Measurements from ENCODE around the gene MYCBPAP. TPM values are rescaled to one million over a fixed set of nuclear protein-coding genes. Genes with fewer than 3 reads are reported as not detected.
A peak's percentile ranks its signal among the peaks of the same experiment; 100 is the strongest.

MYCBPAP gene
- total and polyA plus RNA-seq, 12 donors, result 0.17 to 1.6 (median 0.59) TPM

- 72 to 75% methylated on average over 7 of the region's 7 CpGs for WGBS, 2 donors
- Histone ChIP-seq H3K4me3 (no peak overlapping the region), H3K36me3 (peaks cover 0 to 10% (median 0%) of the 10 kb centered on the region in 9 donors), H3K9me3 (no peaks in the 10 kb centered on the region), H3K27me3 (no peaks in the 10 kb centered on the region), H3K4me1 (peaks cover 2 to 41% (median 30%) of the 10 kb centered on the region in 9 donors), H3K27ac (no peak overlapping the region)
- no peak for DNase-seq
- no peak for ATAC-seq
- intact Hi-C loops (cut with DNase I), result loop anchor here in 5 of 10 donors (5.0 to 10.0 kb wide), 2 partner anchors 62 to 410 kb away; no protein-coding TSS in a partner anchor
- no peak for TF ChIP-seq CTCF (IDR thresholded peaks at IDR 0.05)
Measured at GRCh38 chr17:50544516-50544915, 36.3 kb downstream of the MYCBPAP start.

- ATAC-seq (no peak), DNase-seq (no peak)
- Histone ChIP-seq H3K36me3 (peaks cover 0 to 18% (median 0%) of the 10 kb centered on the region in 9 donors), H3K4me3 (no peak overlapping the region), H3K27me3 (no peaks in the 10 kb centered on the region), H3K4me1 (peaks cover 2 to 41% (median 30%) of the 10 kb centered on the region in 9 donors), H3K9me3 (no peaks in the 10 kb centered on the region), H3K27ac (no peak overlapping the region)
- no peak for TF ChIP-seq CTCF (IDR thresholded peaks at IDR 0.05)
- 53 to 57% methylated on average over 8 of the region's 8 CpGs for WGBS, 2 donors
- intact Hi-C loops (cut with DNase I), result loop anchor here in 9 of 10 donors (5.0 to 10.0 kb wide), 8 partner anchors 63 to 412 kb away; no protein-coding TSS in a partner anchor
Measured at GRCh38 chr17:50545311-50545710, 37.1 kb downstream of the MYCBPAP start.

GRCh38 chr17:50546701-50547034 lies 38.4 kb downstream of the MYCBPAP start:
- 43 to 48% methylated on average over 4 of the region's 4 CpGs for WGBS, 2 donors
- intact Hi-C loops (cut with DNase I), result loop anchor here in 9 of 10 donors (1.0 to 10.0 kb wide), 12 partner anchors 64 to 411 kb away; no protein-coding TSS in a partner anchor
- Histone ChIP-seq H3K27me3 (no peaks in the 10 kb centered on the region), H3K9me3 (no peaks in the 10 kb centered on the region), H3K4me3 (peak overlapping the region in 8 of 10 donors; percentile 43 to 74 (median 70)), H3K36me3 (peaks cover 0 to 27% (median 0%) of the 10 kb centered on the region in 9 donors), H3K27ac (peak overlapping the region in 8 of 10 donors; percentile 76 to 94 (median 82)), H3K4me1 (peaks cover 0 to 38% (median 23%) of the 10 kb centered on the region in 9 donors)
- DNase-seq (no peak), ATAC-seq (no peak)
- no peak for TF ChIP-seq CTCF (IDR thresholded peaks at IDR 0.05)

GRCh38 chr17:50547035-50547735 lies 38.9 kb downstream of the MYCBPAP start, which contains the start of gene SPATA20:
Gene SPATA20, plus strand, starts transcription at chr17:50547174. Its CDS starts 35 bp downstream, at chr17:50547209.
- H3K9me3 ChIP-seq, result no peaks in the 10 kb centered on the region
- intact Hi-C loops (cut with DNase I), result loop anchor here in 9 of 10 donors (1.0 to 10.0 kb wide), 12 partner anchors 65 to 410 kb away; no protein-coding TSS in a partner anchor
- peak; percentile 95 to 100 (median 98) for TF ChIP-seq CTCF (IDR thresholded peaks at IDR 0.05)
- ATAC-seq (peak; percentile 85 to 93 (median 88)), DNase-seq (peak; percentile 89 to 93)
- peaks cover 0 to 37% (median 21%) of the 10 kb centered on the region in 9 donors for H3K4me1 ChIP-seq
- H3K36me3 ChIP-seq, result peaks cover 0 to 32% (median 0%) of the 10 kb centered on the region in 9 donors
- H3K27me3 ChIP-seq, result no peaks in the 10 kb centered on the region
- peak within 1 kb of the TSS; percentile 43 to 74 (median 66) for H3K4me3 ChIP-seq
- WGBS, 2 donors, result 2 to 3% methylated on average over 38 to 42 of the region's 42 CpGs
- peak within 1 kb of the TSS; percentile 6 to 94 (median 82) for H3K27ac ChIP-seq
